Measurements from ENCODE around the gene WWOX.

- TF ChIP-seq POLR2A (IDR thresholded peaks at IDR 0.05; ENCODE audit: low read depth, low read length) (no peak), SMC3 (IDR thresholded peaks at IDR 0.05; ENCODE audit: low read depth, low read length) (no peak)
- TF ChIP-seq, protein P1, sequence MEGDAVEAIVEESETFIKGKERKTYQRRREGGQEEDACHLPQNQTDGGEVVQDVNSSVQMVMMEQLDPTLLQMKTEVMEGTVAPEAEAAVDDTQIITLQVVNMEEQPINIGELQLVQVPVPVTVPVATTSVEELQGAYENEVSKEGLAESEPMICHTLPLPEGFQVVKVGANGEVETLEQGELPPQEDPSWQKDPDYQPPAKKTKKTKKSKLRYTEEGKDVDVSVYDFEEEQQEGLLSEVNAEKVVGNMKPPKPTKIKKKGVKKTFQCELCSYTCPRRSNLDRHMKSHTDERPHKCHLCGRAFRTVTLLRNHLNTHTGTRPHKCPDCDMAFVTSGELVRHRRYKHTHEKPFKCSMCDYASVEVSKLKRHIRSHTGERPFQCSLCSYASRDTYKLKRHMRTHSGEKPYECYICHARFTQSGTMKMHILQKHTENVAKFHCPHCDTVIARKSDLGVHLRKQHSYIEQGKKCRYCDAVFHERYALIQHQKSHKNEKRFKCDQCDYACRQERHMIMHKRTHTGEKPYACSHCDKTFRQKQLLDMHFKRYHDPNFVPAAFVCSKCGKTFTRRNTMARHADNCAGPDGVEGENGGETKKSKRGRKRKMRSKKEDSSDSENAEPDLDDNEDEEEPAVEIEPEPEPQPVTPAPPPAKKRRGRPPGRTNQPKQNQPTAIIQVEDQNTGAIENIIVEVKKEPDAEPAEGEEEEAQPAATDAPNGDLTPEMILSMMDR (conservative IDR thresholded peaks at IDR 0.05; ENCODE audit: low read depth, low read length): no peak
These were observed 609.9 kb downstream of the WWOX start for GRCh38 chr16:78709137-78709884.
